ENCODE measurements around the gene PGBD1. TPM values are rescaled to one million over a fixed set of nuclear protein-coding genes. Genes with fewer than 3 reads are reported as not detected.
A peak's percentile ranks its signal among the peaks of the same experiment; 100 is the strongest.

The PGBD1 gene
- total RNA-seq, 2 donors from 2014 or later: 7.3 to 8.3 TPM

DNA sequence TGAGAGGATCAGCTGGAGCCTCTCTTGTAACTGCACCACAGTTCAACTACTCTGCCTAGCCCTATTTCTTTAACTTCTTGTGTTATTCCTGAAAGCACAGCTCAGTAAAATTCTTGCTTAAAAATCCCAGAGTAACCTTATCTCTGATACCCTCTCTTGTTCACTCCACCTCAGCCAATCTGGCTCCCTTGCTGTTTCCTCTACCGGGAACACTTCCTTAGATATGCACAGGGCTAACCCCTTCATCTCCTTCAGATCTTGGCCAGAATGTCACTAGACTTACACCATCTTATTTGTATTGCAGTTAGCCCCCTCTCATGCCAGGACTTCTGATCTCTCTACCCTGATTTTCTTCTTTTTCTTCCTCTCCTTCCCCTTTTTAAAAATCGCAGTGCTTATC lies 65.7 kb downstream of the PGBD1 start:
- H3K36me3 ChIP-seq: no peaks in the 10 kb centered on the region
- no peaks in the 10 kb centered on the region for H3K27me3 ChIP-seq (replicated peaks; ENCODE audit: insufficient read depth)
- H3K4me1 ChIP-seq (ENCODE audit: control insufficient read depth in 1 of 2, low read depth in 2 of 2): peaks cover 11 to 15% of the 10 kb centered on the region in 2 donors
- ATAC-seq (ENCODE audit: insufficient number of reproducible peaks, low FRiP score, low read depth) (no peak), DNase-seq (ENCODE audit: low spot score) (no peak)
- TF ChIP-seq, protein P1, sequence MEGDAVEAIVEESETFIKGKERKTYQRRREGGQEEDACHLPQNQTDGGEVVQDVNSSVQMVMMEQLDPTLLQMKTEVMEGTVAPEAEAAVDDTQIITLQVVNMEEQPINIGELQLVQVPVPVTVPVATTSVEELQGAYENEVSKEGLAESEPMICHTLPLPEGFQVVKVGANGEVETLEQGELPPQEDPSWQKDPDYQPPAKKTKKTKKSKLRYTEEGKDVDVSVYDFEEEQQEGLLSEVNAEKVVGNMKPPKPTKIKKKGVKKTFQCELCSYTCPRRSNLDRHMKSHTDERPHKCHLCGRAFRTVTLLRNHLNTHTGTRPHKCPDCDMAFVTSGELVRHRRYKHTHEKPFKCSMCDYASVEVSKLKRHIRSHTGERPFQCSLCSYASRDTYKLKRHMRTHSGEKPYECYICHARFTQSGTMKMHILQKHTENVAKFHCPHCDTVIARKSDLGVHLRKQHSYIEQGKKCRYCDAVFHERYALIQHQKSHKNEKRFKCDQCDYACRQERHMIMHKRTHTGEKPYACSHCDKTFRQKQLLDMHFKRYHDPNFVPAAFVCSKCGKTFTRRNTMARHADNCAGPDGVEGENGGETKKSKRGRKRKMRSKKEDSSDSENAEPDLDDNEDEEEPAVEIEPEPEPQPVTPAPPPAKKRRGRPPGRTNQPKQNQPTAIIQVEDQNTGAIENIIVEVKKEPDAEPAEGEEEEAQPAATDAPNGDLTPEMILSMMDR (IDR thresholded peaks at IDR 0.05): no peak
- no peak overlapping the region for H3K4me3 ChIP-seq
- H3K27ac ChIP-seq: no peak overlapping the region
- H3K9me3 ChIP-seq: no peaks in the 10 kb centered on the region

DNA sequence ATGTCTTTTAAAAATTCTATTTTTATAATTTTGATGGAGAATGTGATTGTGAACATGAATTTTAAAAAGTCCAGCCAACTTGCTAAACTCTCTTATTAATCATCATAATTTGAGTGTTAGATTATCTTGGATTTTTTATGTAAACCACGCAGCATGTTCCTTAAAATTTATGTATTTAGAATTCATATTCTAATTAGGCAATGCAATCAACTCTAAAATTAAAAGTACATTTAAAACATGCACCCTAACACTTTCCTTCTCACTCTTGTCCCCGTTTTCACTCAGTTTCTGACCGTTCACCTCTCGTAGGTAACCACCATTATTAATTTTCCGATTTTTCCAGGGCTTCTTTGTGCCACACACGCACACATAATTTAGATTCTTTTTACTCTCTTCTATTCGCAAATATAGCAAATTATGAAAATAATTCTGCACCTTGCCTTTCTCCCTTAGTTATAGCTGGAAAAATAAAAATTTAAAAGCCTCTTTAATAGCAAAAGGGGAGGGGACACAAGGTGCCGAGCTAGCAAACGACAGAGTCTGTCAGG lies 68.0 kb downstream of the PGBD1 start:
- no peaks in the 10 kb centered on the region for H3K27me3 ChIP-seq (replicated peaks; ENCODE audit: insufficient read depth)
- DNase-seq (ENCODE audit: low spot score) (no peak), ATAC-seq (ENCODE audit: insufficient number of reproducible peaks, low FRiP score, low read depth) (no peak)
- H3K9me3 ChIP-seq: no peaks in the 10 kb centered on the region
- H3K4me3 ChIP-seq: peak overlapping the region; percentile 97
- H3K27ac ChIP-seq: peak overlapping the region; percentile 54 to 75
- peaks cover 11 to 15% of the 10 kb centered on the region in 2 donors for H3K4me1 ChIP-seq (ENCODE audit: control insufficient read depth in 1 of 2, low read depth in 2 of 2)
- TF ChIP-seq, protein P1 (IDR thresholded peaks at IDR 0.05): no peak
- no peaks in the 10 kb centered on the region for H3K36me3 ChIP-seq

DNA sequence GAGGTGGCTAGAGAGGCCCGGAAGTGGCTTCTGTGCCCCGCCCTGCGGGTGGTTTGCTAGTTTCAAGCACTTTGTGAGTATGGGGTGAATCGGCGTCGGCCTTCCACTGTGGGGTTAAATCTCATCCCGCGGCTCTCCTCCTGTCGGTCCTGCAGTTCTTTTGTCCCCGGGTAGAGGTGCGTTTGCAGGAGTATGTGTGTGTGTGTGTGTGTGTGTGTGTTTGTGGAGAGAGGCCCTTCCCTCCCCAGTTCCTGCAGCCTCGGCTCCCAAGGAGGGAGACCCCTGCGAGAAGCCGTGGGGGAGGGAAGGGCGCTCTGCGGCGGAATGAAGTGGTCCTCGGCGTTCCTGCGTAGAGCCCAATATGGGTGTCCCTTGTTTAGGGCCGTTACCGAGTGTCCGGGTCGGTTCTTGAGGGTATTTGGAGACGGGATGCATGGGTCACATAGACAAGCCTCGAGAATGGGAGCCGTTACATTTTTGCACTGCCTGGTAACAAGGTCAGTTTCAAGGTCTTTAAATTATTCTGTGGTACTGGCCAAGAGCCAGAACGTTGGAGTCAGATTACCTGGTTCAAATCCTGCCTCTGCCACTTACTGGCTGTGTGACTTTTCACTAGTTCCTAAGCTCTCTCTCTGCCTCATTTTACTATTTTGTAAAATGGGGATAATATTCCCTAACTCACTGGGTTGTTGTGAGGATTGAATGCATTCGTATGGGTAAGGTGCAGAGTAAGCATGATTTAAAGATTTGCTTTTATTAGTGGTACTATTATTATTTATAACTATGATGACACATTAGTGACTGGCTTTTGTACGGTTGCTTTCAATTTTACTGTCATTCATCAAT lies 68.7 kb downstream of the PGBD1 start, which contains the start of gene ZKSCAN3:
Gene ZKSCAN3 (plus strand): TSS at position 56 of the 846 bp plus-strand sequence. CDS start 9,640 bp downstream, outside the sequence.
- peak; percentile 61 for ATAC-seq (ENCODE audit: insufficient number of reproducible peaks, low FRiP score, low read depth)
- Histone ChIP-seq H3K4me1 (ENCODE audit: control insufficient read depth in 1 of 2, low read depth in 2 of 2) (peaks cover 12 to 21% of the 10 kb centered on the region in 2 donors), H3K27ac (peak within 1 kb of the TSS; percentile 54 to 75), H3K4me3 (peak within 1 kb of the TSS; percentile 97), H3K9me3 (no peaks in the 10 kb centered on the region), H3K36me3 (no peaks in the 10 kb centered on the region), H3K27me3 (replicated peaks; ENCODE audit: insufficient read depth) (no peaks in the 10 kb centered on the region)
- DNase-seq (ENCODE audit: low spot score): peak; percentile 44
- TF ChIP-seq, protein P1 (IDR thresholded peaks at IDR 0.05): no peak

DNA sequence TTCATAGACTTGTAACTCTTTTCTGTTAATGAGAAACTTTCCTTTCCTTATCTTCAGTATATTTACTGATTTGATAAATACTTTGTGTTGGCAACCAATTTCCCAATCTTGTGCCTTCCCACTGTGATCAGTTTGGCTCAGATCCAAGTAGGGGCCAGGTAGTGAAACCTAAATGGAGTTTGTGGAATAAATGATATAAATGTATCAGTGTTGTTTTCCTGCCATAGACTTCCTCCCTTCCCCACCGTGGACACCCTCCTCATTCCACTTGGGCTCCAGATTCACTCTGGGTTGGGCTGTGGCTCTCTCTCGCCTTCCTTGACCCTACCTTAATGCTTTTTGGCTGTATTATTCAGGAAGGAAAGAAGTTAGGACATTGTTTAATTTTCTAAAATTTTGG lies 69.7 kb downstream of the PGBD1 start:
- no peak overlapping the region for H3K27ac ChIP-seq
- no peaks in the 10 kb centered on the region for H3K27me3 ChIP-seq (replicated peaks; ENCODE audit: insufficient read depth)
- H3K4me1 ChIP-seq (ENCODE audit: control insufficient read depth in 1 of 2, low read depth in 2 of 2): peaks cover 16 to 26% of the 10 kb centered on the region in 2 donors
- DNase-seq (ENCODE audit: low spot score) (no peak), ATAC-seq (ENCODE audit: insufficient number of reproducible peaks, low FRiP score, low read depth) (no peak)
- H3K9me3 ChIP-seq: no peaks in the 10 kb centered on the region
- H3K4me3 ChIP-seq: peak overlapping the region; percentile 97
- TF ChIP-seq, protein P1 (IDR thresholded peaks at IDR 0.05): no peak
- no peaks in the 10 kb centered on the region for H3K36me3 ChIP-seq

DNA sequence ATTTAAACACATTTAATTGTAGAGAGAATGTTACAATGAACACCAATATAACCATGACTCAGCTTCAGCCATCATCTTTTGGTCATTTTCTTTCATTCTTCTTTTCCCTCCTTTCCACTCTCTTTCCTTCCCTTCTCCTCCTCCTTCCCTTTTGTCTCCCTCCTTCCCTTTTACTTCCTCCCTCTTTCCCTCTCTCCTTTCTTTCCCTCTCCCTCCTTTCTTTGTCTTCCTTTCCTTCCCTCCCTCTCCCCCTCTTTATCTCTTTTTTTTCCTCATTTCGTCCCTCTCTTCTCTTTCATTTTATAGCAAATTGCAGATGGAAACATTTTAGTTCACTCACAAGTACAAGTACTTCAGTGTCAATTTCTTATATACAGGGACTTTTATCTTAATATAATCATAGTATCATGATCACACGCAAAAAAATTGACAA lies 70.1 kb downstream of the PGBD1 start:
- TF ChIP-seq, protein P1 (IDR thresholded peaks at IDR 0.05): no peak
- H3K27me3 ChIP-seq (replicated peaks; ENCODE audit: insufficient read depth): no peaks in the 10 kb centered on the region
- ATAC-seq (ENCODE audit: insufficient number of reproducible peaks, low FRiP score, low read depth) (no peak), DNase-seq (ENCODE audit: low spot score) (no peak)
- H3K27ac ChIP-seq: no peak overlapping the region
- no peak overlapping the region for H3K4me3 ChIP-seq
- H3K4me1 ChIP-seq (ENCODE audit: control insufficient read depth in 1 of 2, low read depth in 2 of 2): peaks cover 20 to 30% of the 10 kb centered on the region in 2 donors
- H3K9me3 ChIP-seq: no peaks in the 10 kb centered on the region
- no peaks in the 10 kb centered on the region for H3K36me3 ChIP-seq

Measured in thoracic aorta (tissue), 2 donors.